CD4-positive, alpha-beta memory T cell (primary cell): ENCODE data around the gene FCER1G. TPM values are rescaled to one million over a fixed set of nuclear protein-coding genes. Genes with fewer than 3 reads are reported as not detected.
"Not testable (repeated sequence)": the region's sequence is repeated elsewhere in the genome, so short reads cannot be mapped to it uniquely, and the experiment has no call there.

Source experiments
- CTCF ChIA-PET: fragments of 350-600 bp; sonication (Branson Sonifier 250); formaldehyde crosslinking; loops from one replicate; lab custom pipeline; 2021; ENCODE audit warnings: inconsistent platforms; ENCODE audit not compliant: partially characterized antibody; lab: Charles Lee
- POLR2A ChIA-PET: fragments of 350-600 bp; sonication (Branson Sonifier 250); formaldehyde crosslinking; loops from one replicate; lab custom pipeline; 2021; ENCODE audit not compliant: partially characterized antibody; lab: Charles Lee
- DNase-seq, 5 donors: peaks; one replicate each; pipeline versions ENCODE4 v3.0.0 to v3.0.0-alpha.2; 2020 to 2022; ENCODE audit warnings: mixed read lengths in 1 of 5
- H3K27ac ChIP-seq: one replicate; pipeline ENCODE4 v1.7.0; 2013; ENCODE audit warnings: low read depth, low read length
- H3K27me3 ChIP-seq: 2 replicates; pipeline ENCODE4 v1.7.0; 2013; ENCODE audit warnings: mild to moderate bottlenecking, low read length, moderate library complexity; ENCODE audit not compliant: insufficient read depth
- H3K36me3 ChIP-seq: 2 replicates; pipeline ENCODE4 v1.7.0; 2013; ENCODE audit warnings: mild to moderate bottlenecking, low read length, moderate library complexity; ENCODE audit not compliant: insufficient read depth
- H3K4me1 ChIP-seq: 2 replicates; pipeline ENCODE4 v1.7.0; 2013; ENCODE audit warnings: mild to moderate bottlenecking, low read length, moderate library complexity; ENCODE audit not compliant: insufficient read depth
- H3K4me3 ChIP-seq, 2 donors: one replicate each; pipeline ENCODE4 v1.7.0; 2013; ENCODE audit warnings: low read length in 2 of 2, mild to moderate bottlenecking in 1 of 2
- H3K9me3 ChIP-seq, 2 donors: one replicate each; pipeline ENCODE4 v1.7.0; 2013; ENCODE audit warnings: low read length in 2 of 2, control low read depth in 1 of 2; ENCODE audit not compliant: control insufficient read depth in 1 of 2
- H3K27ac Mint-ChIP-seq, 7 donors: one replicate each; pipeline ENCODE4 v1.8.0; 2020 to 2021; ENCODE audit warnings: mixed read lengths in 7 of 7, mild to moderate bottlenecking in 6 of 7, inconsistent platforms in 3 of 7, moderate library complexity in 3 of 7
- H3K27me3 Mint-ChIP-seq, 2 donors: one replicate each; pipeline ENCODE4 v1.8.0; 2020 to 2021; ENCODE audit warnings: mixed read lengths in 2 of 2
- H3K36me3 Mint-ChIP-seq, 2 donors: one replicate each; pipeline ENCODE4 v1.8.0; 2020 to 2021; ENCODE audit warnings: mixed read lengths in 2 of 2, inconsistent platforms in 1 of 2, mild to moderate bottlenecking in 1 of 2
- H3K4me1 Mint-ChIP-seq, 4 donors: one replicate each; pipeline ENCODE4 v1.8.0; 2020 to 2021; ENCODE audit warnings: mixed read lengths in 4 of 4, mild to moderate bottlenecking in 1 of 4
- H3K4me3 Mint-ChIP-seq, 8 donors: one replicate each; pipeline ENCODE4 v1.8.0; 2020 to 2021; ENCODE audit warnings: mixed read lengths in 8 of 8, mild to moderate bottlenecking in 7 of 8, moderate library complexity in 6 of 8, inconsistent platforms in 3 of 8
- H3K9me3 Mint-ChIP-seq, 8 donors: one replicate each; pipeline ENCODE4 v1.8.0; 2020 to 2021; ENCODE audit warnings: mixed read lengths in 8 of 8, mild to moderate bottlenecking in 5 of 8, inconsistent platforms in 3 of 8, moderate library complexity in 1 of 8
- intact Hi-C: fragments of 100-400 bp; cut with micrococcal nuclease; formaldehyde crosslinking; loops from one replicate; pipeline ENCODE4 v1.15.1; 2023
- polyA plus RNA-seq, 2 donors: library from polyadenylated mRNA; unstranded; fragments of 300-500 nt; fragmentation: Illumina TruSeq; gene quantifications; one replicate each; pipeline ENCODE4 v1.2.3, GENCODE V29; 2021
- total RNA-seq, 2 experiments: library from RNA; stranded (reverse); gene quantifications; one replicate each; pipeline ENCODE4 v1.2.3, GENCODE V29; 2021

The FCER1G gene
- total and polyA plus RNA-seq, 4 experiments from 2014 or later = 2.1 to 10.5 (median 6.3) TPM

DNA sequence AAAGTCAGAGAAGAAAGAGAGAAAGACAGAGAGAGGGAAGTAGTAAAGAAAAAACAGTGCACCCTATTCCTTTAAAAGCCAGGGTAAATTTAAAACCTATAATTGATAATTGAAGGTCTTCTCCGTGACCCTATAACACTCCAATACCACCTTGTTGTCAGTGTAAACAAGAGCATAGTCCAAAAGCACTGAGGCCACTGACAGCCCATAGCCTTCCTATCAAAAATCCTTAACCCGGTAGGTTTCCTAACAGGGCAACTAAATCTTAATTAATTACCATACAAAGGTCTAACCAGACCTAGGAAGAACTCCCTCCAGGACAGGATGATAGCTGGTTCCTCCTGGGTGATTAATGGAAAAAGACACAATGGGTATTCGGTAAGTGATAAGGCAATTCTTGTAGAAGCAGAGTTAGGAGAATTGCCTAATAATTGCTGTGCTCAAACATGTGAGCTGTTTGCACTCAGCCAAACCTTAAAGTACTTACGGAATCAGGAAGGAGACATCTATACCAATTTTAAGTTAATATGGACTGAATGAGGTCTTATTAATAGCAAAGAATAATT is 40.9 kb downstream of the FCER1G start:
- Mint-ChIP-seq H3K9me3 (peaks cover 3 to 30% (median 24%) of the 10 kb centered on the region in 8 donors), H3K4me1 (peaks cover 7 to 17% (median 13%) of the 10 kb centered on the region in 4 donors), H3K27me3 (peaks cover 26 to 37% of the 10 kb centered on the region in 2 donors), H3K4me3 (peak overlapping the region in 1 of 8 donors; percentile 22)
- H3K27ac Mint-ChIP-seq, DNase-seq, H3K4me3 ChIP-seq, H3K36me3 ChIP-seq, POLR2A ChIA-PET, CTCF ChIA-PET, H3K36me3 Mint-ChIP-seq, H3K9me3 ChIP-seq, H3K27ac ChIP-seq, H3K4me1 ChIP-seq, intact Hi-C loops: not testable (repeated sequence)
- H3K27me3 ChIP-seq = peaks cover 24% of the 10 kb centered on the region

DNA sequence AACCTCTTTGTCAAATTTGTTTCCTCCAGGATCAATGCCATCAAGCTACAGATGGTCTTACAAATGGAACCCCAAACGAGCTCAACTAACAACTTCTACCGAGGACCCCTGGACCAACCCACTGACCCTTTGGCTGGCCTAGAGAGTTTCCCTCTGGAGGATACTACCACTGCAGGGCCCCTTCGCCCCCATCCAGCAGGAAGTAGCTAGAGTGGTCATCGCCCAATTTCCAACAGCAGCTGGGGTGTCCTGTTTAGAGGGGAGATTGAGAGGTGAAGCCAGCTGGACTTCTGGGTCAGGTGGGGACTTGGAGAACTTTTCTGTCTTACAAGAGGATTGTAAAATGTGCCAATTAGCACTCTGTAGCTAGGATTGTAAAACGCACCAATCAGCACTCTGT is 42.0 kb downstream of the FCER1G start:
- intact Hi-C loops, H3K36me3 Mint-ChIP-seq, H3K4me3 Mint-ChIP-seq, H3K9me3 ChIP-seq, H3K36me3 ChIP-seq, H3K4me3 ChIP-seq, H3K27ac ChIP-seq, H3K27ac Mint-ChIP-seq, H3K4me1 ChIP-seq: not testable (repeated sequence)
- H3K4me1 Mint-ChIP-seq = peaks cover 7 to 17% (median 13%) of the 10 kb centered on the region in 4 donors
- ChIA-PET CTCF (interaction anchor here (1.1 kb wide), 1 partner anchor 26 kb away, joined by 3 read pairs; no protein-coding TSS in a partner anchor), POLR2A (interaction anchor here (1.3 kb wide), 1 partner anchor 140 kb away, joined by 3 read pairs; the partner anchor contains the start of genes NIT1 and PFDN2)
- DNase-seq = peak in 1 of 5 donors; percentile 3
- H3K27me3 Mint-ChIP-seq = peaks cover 36 to 45% of the 10 kb centered on the region in 2 donors
- peaks cover 31% of the 10 kb centered on the region for H3K27me3 ChIP-seq
- H3K9me3 Mint-ChIP-seq = peaks cover 3 to 30% (median 24%) of the 10 kb centered on the region in 8 donors

DNA sequence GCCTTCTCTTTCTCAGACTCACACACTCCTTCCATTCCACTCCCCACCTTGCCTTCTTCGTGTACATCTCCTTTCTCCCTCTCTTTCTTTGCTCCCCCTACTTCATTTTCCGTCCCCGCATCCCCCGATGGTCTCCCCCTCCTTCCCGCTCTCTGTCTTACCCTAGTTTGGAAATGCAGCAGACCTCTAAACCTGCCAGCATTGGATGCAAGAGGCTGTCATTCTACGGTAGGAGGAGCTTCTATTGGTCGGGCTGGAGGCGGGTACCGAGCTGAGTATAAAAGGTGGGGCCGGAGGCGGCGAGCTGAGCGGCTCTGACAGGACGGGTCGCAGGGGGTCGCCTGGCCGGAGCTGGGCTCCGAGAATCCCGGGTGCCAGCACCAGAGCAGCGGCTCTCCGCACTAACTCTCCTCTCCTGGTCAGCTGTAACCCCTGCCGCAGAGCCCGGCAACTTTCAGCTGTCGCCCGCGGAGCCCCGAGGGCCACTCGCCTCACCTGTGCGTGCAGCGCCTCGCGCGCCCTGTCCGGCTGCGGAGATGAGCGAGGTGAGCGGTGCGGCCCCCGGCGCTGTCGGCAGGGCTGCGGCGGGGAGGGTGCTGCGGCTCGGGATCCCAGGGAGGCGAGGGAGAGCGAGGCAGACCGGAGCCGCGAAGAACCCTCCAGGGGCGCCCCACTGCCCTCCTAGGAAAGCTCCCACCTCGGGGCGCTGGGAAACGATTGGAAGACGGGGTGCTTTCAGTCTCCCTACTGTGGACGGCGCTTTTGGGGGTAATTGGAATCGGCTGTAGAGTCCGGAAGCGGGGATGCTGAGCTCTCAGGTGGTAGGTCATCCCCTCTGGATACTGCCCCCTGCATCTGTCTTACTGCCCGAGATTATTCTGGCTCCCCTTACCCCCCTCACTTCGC is 43.6 kb downstream of the FCER1G start, which contains the start of gene PCP4L1:
Gene PCP4L1 (plus strand): TSS at position 307 of the 906 bp plus-strand sequence. CDS start 230 bp downstream, at position 537.
- CTCF ChIA-PET = interaction anchor here (0.8 to 1.2 kb wide), 3 partner anchors 9 to 124 kb away, joined by 3 read pairs; partner anchors contain the start of gene TOMM40L
- Histone ChIP-seq H3K27me3 (peaks cover 31% of the 10 kb centered on the region), H3K4me3 (no peak within 1 kb of the TSS), H3K9me3 (no peaks in the 10 kb centered on the region), H3K36me3 (no peaks in the 10 kb centered on the region), H3K27ac (no peak within 1 kb of the TSS), H3K4me1 (peaks cover 5% of the 10 kb centered on the region)
- H3K36me3 Mint-ChIP-seq = peaks cover 7 to 9% of the 10 kb centered on the region in 2 donors
- peak within 1 kb of the TSS in 2 of 7 donors; percentile 3 to 66 for H3K27ac Mint-ChIP-seq
- H3K9me3 Mint-ChIP-seq = peaks cover 3 to 30% (median 24%) of the 10 kb centered on the region in 8 donors
- peaks cover 40 to 49% of the 10 kb centered on the region in 2 donors for H3K27me3 Mint-ChIP-seq
- POLR2A ChIA-PET = interaction anchor here (1.2 to 1.6 kb wide), 3 partner anchors 47 to 141 kb away, joined by 3 to 4 read pairs (median 3); partner anchors contain the start of genes NDUFS2, NIT1 and PFDN2
- intact Hi-C loops = no loop called here
- DNase-seq = peak in 4 of 5 donors; percentile 16 to 27 (median 22)
- H3K4me3 Mint-ChIP-seq = peak within 1 kb of the TSS; percentile 60 to 79 (median 70)
- H3K4me1 Mint-ChIP-seq = peaks cover 7 to 17% (median 13%) of the 10 kb centered on the region in 4 donors

DNA sequence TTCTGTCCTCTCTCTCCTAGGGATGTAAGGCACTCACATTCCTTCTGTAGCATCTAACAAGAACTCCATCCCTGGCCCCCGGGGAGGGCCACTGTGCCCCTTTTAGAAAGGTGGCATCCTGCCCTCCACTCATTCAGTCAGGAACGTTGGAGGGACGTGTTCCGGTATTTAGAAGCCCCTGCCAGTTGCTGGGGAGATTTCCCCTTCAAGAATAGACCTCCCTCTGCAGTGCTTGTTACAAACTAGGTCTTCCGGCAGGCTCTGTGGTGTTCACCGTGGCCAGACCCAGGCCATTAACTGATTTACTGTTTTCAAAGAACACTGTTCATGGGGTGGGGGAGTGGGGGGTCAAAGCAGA is 44.2 kb downstream of the FCER1G start:
- Histone ChIP-seq H3K36me3 (no peaks in the 10 kb centered on the region), H3K4me3 (no peak overlapping the region), H3K4me1 (peaks cover 5% of the 10 kb centered on the region), H3K27ac (no peak overlapping the region), H3K9me3 (no peaks in the 10 kb centered on the region), H3K27me3 (peaks cover 31% of the 10 kb centered on the region)
- no peak overlapping the region for H3K27ac Mint-ChIP-seq
- ChIA-PET POLR2A (interaction anchor here (1.2 to 1.6 kb wide), 2 partner anchors 47 to 57 kb away, joined by 3 to 4 read pairs; partner anchors contain the start of gene NDUFS2), CTCF (interaction anchor here (0.8 to 1.0 kb wide), 2 partner anchors 9 to 34 kb away, joined by 3 read pairs; partner anchors contain the start of gene TOMM40L)
- H3K9me3 Mint-ChIP-seq = peaks cover 3 to 30% (median 24%) of the 10 kb centered on the region in 8 donors
- H3K27me3 Mint-ChIP-seq = peaks cover 40 to 49% of the 10 kb centered on the region in 2 donors
- H3K4me3 Mint-ChIP-seq = peak overlapping the region; percentile 36 to 79 (median 69)
- peaks cover 7 to 9% of the 10 kb centered on the region in 2 donors for H3K36me3 Mint-ChIP-seq
- intact Hi-C loops = no loop called here
- no peak for DNase-seq
- peaks cover 7 to 17% (median 13%) of the 10 kb centered on the region in 4 donors for H3K4me1 Mint-ChIP-seq

DNA sequence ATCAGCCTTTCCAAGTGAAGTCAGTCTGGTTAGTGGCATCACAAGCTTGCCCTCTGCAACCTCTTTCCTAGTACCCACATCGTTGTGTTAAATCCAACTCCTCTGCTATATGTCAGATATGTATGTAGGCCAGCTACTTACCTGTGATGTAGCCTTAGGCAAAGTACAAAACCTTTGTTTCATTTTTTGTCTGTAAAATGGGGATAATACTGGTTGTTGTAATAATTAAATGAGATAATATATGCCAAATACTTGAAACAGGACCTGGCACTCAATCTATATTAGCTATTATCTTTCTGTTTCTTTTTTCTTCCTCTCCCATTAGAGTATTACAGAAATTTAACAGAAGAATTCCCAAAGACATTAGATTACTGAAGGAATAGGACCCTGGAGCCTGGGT is 44.7 kb downstream of the FCER1G start:
- Histone ChIP-seq H3K27ac (no peak overlapping the region), H3K4me1 (peaks cover 5% of the 10 kb centered on the region), H3K36me3 (no peaks in the 10 kb centered on the region), H3K4me3 (no peak overlapping the region), H3K27me3 (peaks cover 31% of the 10 kb centered on the region), H3K9me3 (no peaks in the 10 kb centered on the region)
- Mint-ChIP-seq H3K4me3 (peak overlapping the region in 7 of 8 donors; percentile 32 to 79 (median 59)), H3K4me1 (peaks cover 7 to 17% (median 13%) of the 10 kb centered on the region in 4 donors), H3K27me3 (peaks cover 43 to 51% of the 10 kb centered on the region in 2 donors), H3K27ac (no peak overlapping the region), H3K36me3 (peaks cover 7 to 9% of the 10 kb centered on the region in 2 donors), H3K9me3 (peaks cover 3 to 30% (median 24%) of the 10 kb centered on the region in 8 donors)
- DNase-seq = no peak
- ChIA-PET POLR2A (interaction anchor here (1.6 kb wide), 1 partner anchor 57 kb away, joined by 3 read pairs; the partner anchor contains the start of gene NDUFS2), CTCF (interaction anchor here (1.0 kb wide), 1 partner anchor 34 kb away, joined by 3 read pairs; the partner anchor contains the start of gene TOMM40L)
- intact Hi-C loops = no loop called here

DNA sequence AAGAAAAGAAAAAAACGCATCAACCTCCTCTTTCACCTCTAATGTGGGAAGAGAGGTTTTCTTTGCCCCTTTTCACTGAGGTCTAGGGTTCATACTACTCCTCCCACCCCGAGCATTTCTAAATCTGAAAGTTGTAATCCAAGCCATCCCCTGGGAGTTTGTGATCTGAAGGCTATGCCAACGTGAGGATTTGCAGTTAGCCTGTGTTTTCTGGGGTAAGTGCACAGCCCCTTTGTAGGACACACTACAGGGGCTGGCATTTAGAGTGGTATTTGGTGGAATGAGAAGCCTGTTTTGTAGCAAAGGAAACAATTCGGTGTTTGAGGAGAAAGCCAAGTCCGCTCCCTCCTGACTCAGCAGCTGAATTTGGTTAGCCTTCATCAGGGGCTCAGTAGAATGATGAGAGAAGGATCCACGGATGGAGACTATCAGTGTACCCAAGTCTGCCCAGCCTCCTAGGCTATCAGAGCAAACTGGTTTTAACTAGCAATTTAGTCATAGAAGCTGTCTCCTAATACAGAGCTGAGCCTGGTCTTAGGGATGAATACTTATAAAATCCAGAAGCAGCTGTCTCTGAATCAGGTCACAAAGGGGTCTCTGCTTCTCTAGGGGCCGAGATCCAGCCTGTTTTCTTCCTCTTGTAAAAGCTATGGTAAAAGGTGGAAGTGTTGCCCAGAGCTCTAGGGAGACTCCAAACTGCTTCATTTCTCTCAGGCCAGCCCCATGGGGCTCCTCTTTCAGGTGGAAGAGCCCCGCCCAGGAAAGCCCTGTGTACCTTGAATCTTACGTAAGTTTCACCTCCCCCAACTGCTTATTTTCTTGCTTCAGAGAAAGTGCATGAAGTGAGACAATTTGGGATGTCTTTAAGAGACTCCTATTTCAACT is 45.5 kb downstream of the FCER1G start:
- CTCF ChIA-PET = no interaction called here
- Histone ChIP-seq H3K4me1 (peaks cover 5% of the 10 kb centered on the region), H3K27me3 (peaks cover 31% of the 10 kb centered on the region), H3K36me3 (no peaks in the 10 kb centered on the region), H3K27ac (no peak overlapping the region), H3K4me3 (no peak overlapping the region), H3K9me3 (no peaks in the 10 kb centered on the region)
- peaks cover 7 to 17% (median 13%) of the 10 kb centered on the region in 4 donors for H3K4me1 Mint-ChIP-seq
- POLR2A ChIA-PET = interaction anchor here (0.6 kb wide), 1 partner anchor 163 kb away, joined by 3 read pairs; no protein-coding TSS in a partner anchor
- H3K4me3 Mint-ChIP-seq = peak overlapping the region in 1 of 8 donors; percentile 50
- no peak overlapping the region for H3K27ac Mint-ChIP-seq
- no peak for DNase-seq
- peaks cover 7 to 9% of the 10 kb centered on the region in 2 donors for H3K36me3 Mint-ChIP-seq
- H3K27me3 Mint-ChIP-seq = peaks cover 46 to 53% of the 10 kb centered on the region in 2 donors
- H3K9me3 Mint-ChIP-seq = peaks cover 3 to 30% (median 24%) of the 10 kb centered on the region in 8 donors
- intact Hi-C loops = no loop called here
